Fibroblast of gingiva (primary cell): ENCODE data around the gene SLC6A3.

Source experiments
- DNase-seq: peaks from one replicate; pipeline ENCODE4 v3.0.0-alpha.2; 2011; ENCODE audit warnings: low read depth

Gene SLC6A3

GRCh38 chr5:1347571-1347970 is 97.7 kb downstream of the SLC6A3 start:
- DNase-seq, result no peak

GRCh38 chr5:1346627-1347440 is 98.4 kb downstream of the SLC6A3 start:
- DNase-seq, result no peak

- DNase-seq, result no peak
Measured at GRCh38 chr5:1345876-1346626, 99.2 kb downstream of the SLC6A3 start.

GRCh38 chr5:1344975-1345838 is 100.0 kb downstream of the SLC6A3 start, which contains the start of gene CLPTM1L:
Gene CLPTM1L (minus strand): TSS chr5:1345099. CDS start chr5:1344841, 258 bp downstream.
- peak; percentile 83 for DNase-seq

GRCh38 chr5:1343931-1344901 is 101.0 kb downstream of the SLC6A3 start:
- no peak for DNase-seq

- no peak for DNase-seq
Measured at GRCh38 chr5:1343315-1343751, 101.9 kb downstream of the SLC6A3 start.
